ENCODE data around the gene EVI5L.
A peak's percentile ranks its signal among the peaks of the same experiment; 100 is the strongest.

Gene EVI5L

GRCh38 chr19:7900401-7900870, 70.4 kb downstream of the EVI5L start:
- DNase-seq (ENCODE audit: low spot score) = peak; percentile 45
- Histone ChIP-seq H3K4me1 (ENCODE audit: insufficient read depth, poor library complexity, severe bottlenecking) (peaks cover 15% of the 10 kb centered on the region), H3K36me3 (ENCODE audit: low read depth) (peaks cover 17% of the 10 kb centered on the region), H3K4me3 (ENCODE audit: severe bottlenecking) (no peak overlapping the region), H3K27me3 (ENCODE audit: insufficient read depth, poor library complexity, severe bottlenecking) (no peaks in the 10 kb centered on the region), H3K27ac (ENCODE audit: poor library complexity, severe bottlenecking) (peak overlapping the region; percentile 67), H3K9me3 (ENCODE audit: severe bottlenecking) (no peaks in the 10 kb centered on the region)
- no peak for ATAC-seq (ENCODE audit: low read depth)
- TF ChIP-seq CTCF (IDR thresholded peaks at IDR 0.05; ENCODE audit: poor library complexity, severe bottlenecking) = no peak

- TF ChIP-seq CTCF (IDR thresholded peaks at IDR 0.05; ENCODE audit: poor library complexity, severe bottlenecking) = no peak
Observed at GRCh38 chr19:7900931-7901330, 70.9 kb downstream of the EVI5L start.

DNA sequence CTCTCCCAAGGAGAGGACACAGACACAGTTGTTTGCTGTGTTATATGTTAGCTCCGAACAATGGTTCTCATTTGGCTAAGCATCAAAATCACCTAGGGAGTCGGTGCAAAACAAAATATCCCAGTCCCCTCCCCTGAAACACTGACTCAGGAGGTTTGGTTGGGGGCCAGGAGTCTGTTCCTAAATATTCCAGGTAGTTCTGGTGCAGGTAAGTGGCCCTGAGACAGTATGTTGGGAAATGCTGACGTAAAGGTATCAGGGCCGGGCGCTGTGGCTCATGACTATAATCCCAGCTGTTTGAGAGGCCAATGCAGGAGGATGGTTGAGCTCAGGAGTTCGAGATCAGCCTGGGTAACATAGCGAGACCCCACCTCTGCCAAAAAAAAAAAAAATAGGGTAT, 71.3 kb downstream of the EVI5L start:
- Histone ChIP-seq H3K4me3 (ENCODE audit: severe bottlenecking) (no peak overlapping the region), H3K36me3 (ENCODE audit: low read depth) (peaks cover 26% of the 10 kb centered on the region), H3K27ac (ENCODE audit: poor library complexity, severe bottlenecking) (peak overlapping the region; percentile 67), H3K27me3 (ENCODE audit: insufficient read depth, poor library complexity, severe bottlenecking) (no peaks in the 10 kb centered on the region), H3K4me1 (ENCODE audit: insufficient read depth, poor library complexity, severe bottlenecking) (peaks cover 13% of the 10 kb centered on the region), H3K9me3 (ENCODE audit: severe bottlenecking) (no peaks in the 10 kb centered on the region)
- DNase-seq (ENCODE audit: low spot score) (no peak), ATAC-seq (ENCODE audit: low read depth) (no peak)
- no peak for TF ChIP-seq CTCF (IDR thresholded peaks at IDR 0.05; ENCODE audit: poor library complexity, severe bottlenecking)

More at GRCh38 chr19:7900931-7901330, 70.9 kb downstream of the EVI5L start:
- DNase-seq (ENCODE audit: low spot score) (no peak), ATAC-seq (ENCODE audit: low read depth) (peak; percentile 39; the same call in 1 of the 3 replicates)
- Histone ChIP-seq H3K4me1 (ENCODE audit: insufficient read depth, poor library complexity, severe bottlenecking) (peaks cover 13% of the 10 kb centered on the region), H3K9me3 (ENCODE audit: severe bottlenecking) (no peaks in the 10 kb centered on the region), H3K27me3 (ENCODE audit: insufficient read depth, poor library complexity, severe bottlenecking) (no peaks in the 10 kb centered on the region), H3K36me3 (ENCODE audit: low read depth) (peaks cover 22% of the 10 kb centered on the region), H3K4me3 (ENCODE audit: severe bottlenecking) (no peak overlapping the region), H3K27ac (ENCODE audit: poor library complexity, severe bottlenecking) (peak overlapping the region; percentile 67)

- Histone ChIP-seq H3K27me3 (ENCODE audit: insufficient read depth, poor library complexity, severe bottlenecking) (no peaks in the 10 kb centered on the region), H3K36me3 (ENCODE audit: low read depth) (peaks cover 29% of the 10 kb centered on the region), H3K27ac (ENCODE audit: poor library complexity, severe bottlenecking) (peak overlapping the region; percentile 67), H3K4me3 (ENCODE audit: severe bottlenecking) (peak overlapping the region; percentile 53), H3K9me3 (ENCODE audit: severe bottlenecking) (no peaks in the 10 kb centered on the region), H3K4me1 (ENCODE audit: insufficient read depth, poor library complexity, severe bottlenecking) (peaks cover 13% of the 10 kb centered on the region)
- ATAC-seq (ENCODE audit: low read depth) (no peak), DNase-seq (ENCODE audit: low spot score) (peak; percentile 41)
- TF ChIP-seq CTCF (IDR thresholded peaks at IDR 0.05; ENCODE audit: poor library complexity, severe bottlenecking) = no peak
Observed at GRCh38 chr19:7902796-7903243, 72.8 kb downstream of the EVI5L start.

- H3K36me3 ChIP-seq (ENCODE audit: low read depth) = peaks cover 27% of the 10 kb centered on the region
- peak within 1 kb of the TSS; percentile 67 for H3K27ac ChIP-seq (ENCODE audit: poor library complexity, severe bottlenecking)
- peaks cover 13% of the 10 kb centered on the region for H3K4me1 ChIP-seq (ENCODE audit: insufficient read depth, poor library complexity, severe bottlenecking)
- DNase-seq (ENCODE audit: low spot score) (peak; percentile 98), ATAC-seq (ENCODE audit: low read depth) (peak; percentile 69)
- TF ChIP-seq CTCF (IDR thresholded peaks at IDR 0.05; ENCODE audit: poor library complexity, severe bottlenecking) = peak; percentile 86
- no peaks in the 10 kb centered on the region for H3K27me3 ChIP-seq (ENCODE audit: insufficient read depth, poor library complexity, severe bottlenecking)
- H3K9me3 ChIP-seq (ENCODE audit: severe bottlenecking) = no peaks in the 10 kb centered on the region
- H3K4me3 ChIP-seq (ENCODE audit: severe bottlenecking) = peak within 1 kb of the TSS; percentile 75
Observed at GRCh38 chr19:7903244-7904073, 73.4 kb downstream of the EVI5L start, which contains the start of gene MAP2K7. MAP2K7 (plus strand) TSS chr19:7903877; CDS start chr19:7903945, 68 bp downstream.
